Fibroblast of pulmonary artery (primary cell): ENCODE results near the gene TOR1AIP2.
A peak's percentile ranks its signal among the peaks of the same experiment; 100 is the strongest.

Source experiments
- DNase-seq: peaks from one replicate; pipeline ENCODE4 v3.0.0-alpha.2; 2010; ENCODE audit warnings: low read depth
- H3K4me3 ChIP-seq: replicated peaks from 2 replicates; pipeline ENCODE4 v1.5.1; 2011; ENCODE audit warnings: low read depth, mild to moderate bottlenecking, control low read depth, low read length, moderate library complexity
- CTCF ChIP-seq: IDR thresholded peaks from 2 replicates; pipeline ENCODE4 v1.5.1; 2011; ENCODE audit warnings: mild to moderate bottlenecking, control low read depth, low read length, inconsistent platforms; ENCODE audit errors: missing control alignments

The TOR1AIP2 gene

GRCh38 chr1:179888071-179888470 lies 10.5 kb upstream of the TOR1AIP2 start:
- no peak overlapping the region for H3K4me3 ChIP-seq

GRCh38 chr1:179883745-179884138 lies 6.1 kb upstream of the TOR1AIP2 start:
- no peak for TF ChIP-seq CTCF
- no peak for DNase-seq
- H3K4me3 ChIP-seq, result peak overlapping the region; percentile 90

More at GRCh38 chr1:179888071-179888470, 10.5 kb upstream of the TOR1AIP2 start:
- DNase-seq, result no peak
- TF ChIP-seq CTCF, result no peak

GRCh38 chr1:179883040-179883744 lies 5.6 kb upstream of the TOR1AIP2 start:
- no peak for TF ChIP-seq CTCF
- no peak for DNase-seq
- peak overlapping the region; percentile 90 for H3K4me3 ChIP-seq

GRCh38 chr1:179882253-179883039 lies 4.8 kb upstream of the TOR1AIP2 start, which contains the start of gene TOR1AIP1:
TOR1AIP1 (plus strand) TSS chr1:179882285; CDS start chr1:179882503, 218 bp downstream.
- TF ChIP-seq CTCF, result peak; percentile 46
- peak within 1 kb of the TSS; percentile 90 for H3K4me3 ChIP-seq
- peak; percentile 99 for DNase-seq

- peak; percentile 96 for DNase-seq
- peak overlapping the region; percentile 90 for H3K4me3 ChIP-seq
- TF ChIP-seq CTCF, result no peak
Observed at GRCh38 chr1:179881642-179882252, 4.1 kb upstream of the TOR1AIP2 start.

GRCh38 chr1:179879797-179880196 lies 2.2 kb upstream of the TOR1AIP2 start:
- DNase-seq, result no peak
- no peak overlapping the region for H3K4me3 ChIP-seq
- no peak for TF ChIP-seq CTCF
